Calu3 (cell line): ENCODE results near the gene KCND2. TPM values are rescaled to one million over a fixed set of nuclear protein-coding genes. Genes with fewer than 3 reads are reported as not detected.

ENCODE experiments used
- BruUV-seq: library from RNA; stranded (reverse); fragments of 400-500 nt; replicated peaks from 2 replicates; lab custom pipeline; 2021; lab: Mats Ljungman, UMichigan
- CTCF ChIA-PET: fragments of 300-600 bp; sonication (Branson Sonifier 250); formaldehyde crosslinking; loops from one replicate; lab custom pipeline; 2022; ENCODE audit warnings: antibody characterized with exemption; lab: Charles Lee
- DNase-seq: peaks from one replicate; pipeline ENCODE4 v3.0.0; 2022
- H3K27ac Mint-ChIP-seq: one replicate; pipeline ENCODE4 v1.8.0; 2022; ENCODE audit warnings: mixed read lengths; ENCODE audit not compliant: unreplicated experiment
- H3K27me3 Mint-ChIP-seq: one replicate; pipeline ENCODE4 v1.8.0; 2022; ENCODE audit warnings: mixed read lengths; ENCODE audit not compliant: unreplicated experiment
- H3K36me3 Mint-ChIP-seq: one replicate; pipeline ENCODE4 v1.8.0; 2022; ENCODE audit warnings: mild to moderate bottlenecking, moderate library complexity, mixed read lengths; ENCODE audit not compliant: insufficient read depth, unreplicated experiment
- H3K4me1 Mint-ChIP-seq: one replicate; pipeline ENCODE4 v1.8.0; 2022; ENCODE audit warnings: mild to moderate bottlenecking, low read depth, mixed read lengths; ENCODE audit not compliant: unreplicated experiment
- H3K4me3 Mint-ChIP-seq: one replicate; pipeline ENCODE4 v1.8.0; 2022; ENCODE audit warnings: mild to moderate bottlenecking, low read depth, moderate library complexity, mixed read lengths; ENCODE audit not compliant: unreplicated experiment
- H3K9me3 Mint-ChIP-seq: one replicate; pipeline ENCODE4 v1.8.0; 2022; ENCODE audit warnings: low read depth, mixed read lengths; ENCODE audit not compliant: unreplicated experiment
- CTCF ChIP-seq: fragments of 200-600 bp; IDR thresholded peaks from one replicate; pipeline ENCODE4 v1.8.0; 2022; ENCODE audit warnings: antibody characterized with exemption; ENCODE audit not compliant: unreplicated experiment
- intact Hi-C: fragments of 100-400 bp; cut with micrococcal nuclease; formaldehyde crosslinking; loops from one replicate; pipeline ENCODE4 v1.10.0; 2022; ENCODE audit not compliant: unreplicated experiment
- total RNA-seq: library from RNA; stranded (reverse); gene quantifications from 2 replicates; pipeline ENCODE4 v1.2.3, GENCODE V29; 2022

KCND2 gene
- total RNA-seq, 1 experiment from 2014 or later: 1.2 TPM

GRCh38 chr7:120353171-120353570, 80.2 kb downstream of the KCND2 start:
- no peak overlapping the region for H3K4me3 Mint-ChIP-seq
- intact Hi-C loops: no loop called here
- H3K9me3 Mint-ChIP-seq: no peaks in the 10 kb centered on the region
- CTCF ChIA-PET: no interaction called here
- no TSS peak for BruUV-seq
- no peak for DNase-seq
- no peak overlapping the region for H3K27ac Mint-ChIP-seq
- H3K27me3 Mint-ChIP-seq: no peaks in the 10 kb centered on the region
- no peaks in the 10 kb centered on the region for H3K4me1 Mint-ChIP-seq
- H3K36me3 Mint-ChIP-seq: no peaks in the 10 kb centered on the region
- TF ChIP-seq CTCF: no peak

GRCh38 chr7:120360918-120361317, 87.9 kb downstream of the KCND2 start:
- Mint-ChIP-seq H3K27ac (no peak overlapping the region), H3K36me3 (no peaks in the 10 kb centered on the region), H3K9me3 (no peaks in the 10 kb centered on the region), H3K4me1 (no peaks in the 10 kb centered on the region), H3K27me3 (no peaks in the 10 kb centered on the region), H3K4me3 (no peak overlapping the region)
- intact Hi-C loops: no loop called here
- CTCF ChIA-PET: interaction anchor here (0.7 kb wide), 1 partner anchor 74 kb away, joined by 7 read pairs; no protein-coding TSS in a partner anchor
- no peak for TF ChIP-seq CTCF
- no TSS peak for BruUV-seq
- no peak for DNase-seq

- CTCF ChIA-PET: interaction anchor here (1.2 kb wide), 1 partner anchor 404 kb away, joined by 4 read pairs; no protein-coding TSS in a partner anchor
- no peak for DNase-seq
- BruUV-seq: no TSS peak
- intact Hi-C loops: no loop called here
- Mint-ChIP-seq H3K27ac (no peak overlapping the region), H3K36me3 (no peaks in the 10 kb centered on the region), H3K27me3 (no peaks in the 10 kb centered on the region), H3K4me3 (no peak overlapping the region), H3K4me1 (no peaks in the 10 kb centered on the region), H3K9me3 (no peaks in the 10 kb centered on the region)
- no peak for TF ChIP-seq CTCF
Measured at GRCh38 chr7:120363414-120363813, 90.4 kb downstream of the KCND2 start.

- no peaks in the 10 kb centered on the region for H3K36me3 Mint-ChIP-seq
- H3K27me3 Mint-ChIP-seq: no peaks in the 10 kb centered on the region
- no peak for DNase-seq
- peaks cover 8% of the 10 kb centered on the region for H3K4me1 Mint-ChIP-seq
- no TSS peak for BruUV-seq
- no peaks in the 10 kb centered on the region for H3K9me3 Mint-ChIP-seq
- CTCF ChIA-PET: no interaction called here
- H3K4me3 Mint-ChIP-seq: no peak overlapping the region
- TF ChIP-seq CTCF: no peak
- H3K27ac Mint-ChIP-seq: no peak overlapping the region
- intact Hi-C loops: no loop called here
Measured at GRCh38 chr7:120370954-120371353, 98.0 kb downstream of the KCND2 start.
